HG03558 (cell line): ENCODE results near the gene PABPN1L.
"Not testable (repeated sequence)": the region's sequence is repeated elsewhere in the genome, so short reads cannot be mapped to it uniquely, and the experiment has no call there.

Source experiments
- ATAC-seq: cut with Tn5 transposase; IDR thresholded peaks from one replicate; pipeline ENCODE4 v1.9.1; 2021; ENCODE audit warnings: moderate number of reproducible peaks; ENCODE audit not compliant: unreplicated experiment; ENCODE audit errors: extremely low read depth

PABPN1L gene

DNA sequence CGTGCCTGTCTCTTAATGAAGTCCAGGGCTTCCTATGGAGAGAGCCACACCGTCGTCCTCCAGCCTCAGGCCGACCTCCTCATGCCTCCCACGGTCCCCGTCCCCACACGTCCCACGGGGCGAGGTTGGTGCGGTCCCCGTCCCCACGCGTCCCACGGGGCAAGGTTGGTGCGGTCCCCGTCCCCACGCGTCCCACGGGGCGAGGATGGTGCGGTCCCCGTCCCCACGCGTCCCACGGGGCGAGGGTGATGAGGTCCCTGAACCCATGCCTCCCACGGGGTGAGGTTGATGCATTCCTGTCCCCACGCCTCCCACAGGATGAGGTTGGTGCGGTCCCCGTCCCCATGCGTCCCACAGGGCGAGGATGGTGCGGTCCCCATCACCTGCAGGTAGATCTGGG, 30.6 kb downstream of the PABPN1L start:
- no peak for ATAC-seq

GRCh38 chr16:88835383-88835782, 31.1 kb downstream of the PABPN1L start:
- ATAC-seq: no peak

GRCh38 chr16:88834670-88835069, 31.8 kb downstream of the PABPN1L start:
- ATAC-seq: no peak

DNA sequence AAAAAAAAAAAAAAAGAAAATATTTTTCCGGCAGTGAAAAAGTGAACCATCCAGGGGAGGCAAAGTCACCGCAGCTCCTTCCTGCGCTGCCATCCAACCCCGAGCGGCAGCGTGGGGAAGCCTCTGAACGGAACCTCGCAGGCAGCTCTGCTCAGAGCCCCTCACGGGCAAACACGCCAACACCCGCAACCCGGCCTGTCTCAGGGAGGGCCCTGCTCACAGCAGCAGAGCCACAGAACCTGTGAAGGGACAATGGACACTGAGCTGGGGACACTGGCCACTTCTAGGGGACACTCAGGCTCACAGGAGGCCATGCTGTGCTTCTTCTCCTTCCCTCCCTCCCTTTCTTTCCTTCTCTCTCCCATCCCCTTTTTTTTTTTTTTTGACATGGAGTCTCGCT, 33.4 kb downstream of the PABPN1L start:
- no peak for ATAC-seq

DNA sequence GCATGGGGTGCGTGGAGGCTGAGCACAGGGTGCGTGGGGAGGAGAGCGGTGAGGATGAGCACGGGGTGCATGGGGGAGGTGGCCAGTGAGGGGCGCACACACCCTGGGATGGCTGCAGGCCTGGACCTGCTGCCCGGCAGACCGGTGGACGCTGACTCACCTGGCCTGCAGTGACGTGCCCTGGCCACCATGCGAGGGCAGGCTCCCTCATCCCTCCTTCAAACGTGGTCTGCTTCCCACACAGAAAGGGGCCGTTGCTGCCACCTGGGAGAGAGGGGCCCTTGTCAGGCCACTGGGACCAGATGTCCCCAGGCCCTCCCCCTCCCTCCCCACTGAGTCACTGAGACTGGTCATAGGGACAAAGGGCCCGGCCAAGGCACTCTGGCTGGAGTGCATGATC, 34.6 kb downstream of the PABPN1L start:
- ATAC-seq: no peak

- ATAC-seq: no peak
Measured at GRCh38 chr16:88830783-88831182, 35.7 kb downstream of the PABPN1L start.

DNA sequence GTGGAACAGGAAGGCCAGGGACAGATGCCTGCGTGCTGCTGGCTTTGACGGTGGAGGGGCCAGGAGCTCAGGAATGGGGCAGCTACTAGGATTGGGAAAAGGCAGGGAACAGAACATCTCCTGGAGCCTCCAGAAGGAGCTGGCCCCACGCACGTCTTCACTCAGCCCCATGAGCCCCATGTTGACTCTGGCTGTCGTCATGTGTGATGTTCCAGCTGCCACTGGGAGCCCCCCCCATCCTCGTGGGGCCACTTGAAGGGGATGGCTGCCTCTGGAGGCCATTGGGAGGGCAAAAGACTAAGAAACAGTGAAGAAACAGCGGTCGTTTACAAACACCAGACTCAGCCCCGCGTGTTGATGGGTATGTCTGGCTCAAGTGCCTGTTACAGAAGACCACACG, 36.2 kb downstream of the PABPN1L start:
- no peak for ATAC-seq

GRCh38 chr16:88828711-88829110, 37.7 kb downstream of the PABPN1L start:
- no peak for ATAC-seq

DNA sequence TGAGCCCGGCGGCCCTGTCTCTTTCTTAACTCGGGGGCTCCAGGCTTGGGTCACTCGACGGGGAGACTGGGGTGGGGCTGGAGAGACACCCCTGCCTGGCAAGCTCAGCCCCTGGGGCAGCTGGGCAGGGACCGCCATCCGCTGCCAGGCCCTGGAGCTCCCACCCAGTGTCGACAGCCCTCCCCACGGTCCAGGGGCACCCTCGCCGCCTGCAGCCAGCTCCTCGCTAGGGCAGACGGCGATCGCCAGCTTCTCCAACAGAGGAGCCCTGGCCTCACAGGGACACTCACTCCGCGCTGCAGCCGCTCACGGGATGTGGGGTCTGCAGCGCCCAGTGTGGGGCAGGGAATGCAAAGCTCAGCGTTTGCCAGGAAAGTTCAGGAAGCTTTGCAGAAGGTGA, 38.7 kb downstream of the PABPN1L start:
- no peak for ATAC-seq

- no peak for ATAC-seq
Measured at GRCh38 chr16:88826070-88826840, 40.2 kb downstream of the PABPN1L start.

DNA sequence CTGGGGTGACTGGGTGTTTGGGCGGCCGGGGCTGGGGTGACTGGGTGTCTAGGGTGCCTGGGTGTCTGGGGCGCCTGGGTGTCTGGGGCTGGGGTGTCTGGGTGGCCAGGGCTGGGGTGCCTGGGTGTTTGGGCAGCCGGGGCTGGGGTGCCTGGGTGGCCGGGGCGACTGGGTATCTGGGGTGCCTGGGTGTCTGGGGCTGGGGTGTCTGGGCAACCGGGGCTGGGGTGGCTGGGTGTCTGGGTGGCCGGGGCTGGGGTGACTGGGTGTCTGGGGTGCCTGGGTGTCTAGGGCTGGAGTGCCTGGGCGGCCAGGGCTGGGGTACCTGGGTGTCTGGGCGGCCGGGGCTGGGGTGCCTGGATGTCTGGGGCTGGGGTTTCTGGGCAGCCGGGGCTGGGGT, 41.3 kb downstream of the PABPN1L start:
- no peak for ATAC-seq

- ATAC-seq: no peak
Measured at GRCh38 chr16:88824256-88825077, 42.0 kb downstream of the PABPN1L start.

- not testable (repeated sequence) for ATAC-seq
Measured at GRCh38 chr16:88823646-88824045, 42.8 kb downstream of the PABPN1L start.

- no peak for ATAC-seq
Measured at GRCh38 chr16:88822281-88823040, 44.0 kb downstream of the PABPN1L start.

DNA sequence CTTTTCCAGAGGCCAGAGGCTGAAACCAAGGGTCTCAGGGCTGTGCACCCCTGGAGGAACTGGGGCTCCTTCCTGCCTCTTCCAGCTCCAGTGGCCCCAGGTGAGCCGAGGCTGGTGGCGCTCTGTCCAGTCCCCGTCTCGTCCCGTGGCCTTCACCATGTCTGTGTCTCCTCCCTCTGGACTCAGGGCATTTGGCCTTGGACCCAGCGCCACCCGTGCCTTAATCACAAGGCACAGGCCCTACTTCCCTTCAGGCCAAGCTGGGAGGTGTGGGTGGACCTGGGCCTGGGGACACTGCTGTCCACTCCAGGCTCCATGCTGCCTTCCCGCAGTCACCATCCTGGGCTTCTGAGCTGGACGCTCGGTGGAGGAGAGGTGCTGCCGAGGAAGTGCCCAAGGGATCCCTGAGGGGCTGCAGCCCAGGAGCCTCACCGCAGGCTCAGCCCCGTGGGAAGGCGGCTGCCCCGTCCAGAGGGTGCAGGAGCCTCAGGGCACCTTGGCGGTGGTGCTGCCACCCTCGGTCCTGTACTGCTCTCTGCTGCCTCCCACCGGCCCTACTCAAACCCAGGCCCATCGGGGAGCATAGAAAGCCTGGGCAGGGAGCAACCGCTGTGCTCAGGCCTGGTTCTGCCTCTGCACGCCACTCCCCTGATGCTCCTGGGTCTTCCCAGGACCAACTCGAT, 45.2 kb downstream of the PABPN1L start:
- no peak for ATAC-seq

GRCh38 chr16:88820385-88821025, 46.0 kb downstream of the PABPN1L start:
- no peak for ATAC-seq

DNA sequence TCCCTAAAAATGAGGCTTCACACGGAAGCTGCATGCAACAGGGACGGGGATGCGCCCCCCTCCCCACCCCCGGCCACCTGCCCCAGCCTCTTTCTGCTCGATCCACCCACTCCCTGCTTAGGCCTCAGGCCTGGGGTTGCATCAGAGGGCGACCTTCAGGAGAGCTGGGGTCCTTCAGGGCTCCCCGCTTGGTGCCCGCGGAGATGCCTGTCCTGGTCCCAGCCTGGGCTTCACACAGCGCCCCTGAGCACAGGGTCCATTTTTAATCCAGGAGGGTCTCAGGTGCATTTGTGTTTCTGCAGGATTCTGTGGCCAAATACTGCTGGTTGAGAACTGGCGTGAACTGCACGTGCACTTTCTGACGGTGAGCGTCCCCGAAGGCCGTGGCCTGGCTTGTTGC, 47.3 kb downstream of the PABPN1L start:
- ATAC-seq: no peak

DNA sequence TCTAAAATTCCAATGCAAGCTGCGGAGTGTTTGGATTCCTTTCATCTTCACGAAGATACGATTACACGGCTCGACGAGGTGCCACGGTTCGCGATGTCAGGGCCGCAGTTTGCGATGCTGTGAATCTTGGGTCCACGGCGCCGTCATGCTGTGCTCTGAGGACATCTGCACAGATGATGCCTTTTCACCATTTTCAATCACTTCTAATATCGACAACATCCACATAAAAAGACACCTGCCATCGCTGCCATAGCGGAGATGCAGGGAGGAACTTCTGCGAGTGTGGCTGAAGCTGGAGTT, 47.9 kb downstream of the PABPN1L start:
- ATAC-seq: no peak

DNA sequence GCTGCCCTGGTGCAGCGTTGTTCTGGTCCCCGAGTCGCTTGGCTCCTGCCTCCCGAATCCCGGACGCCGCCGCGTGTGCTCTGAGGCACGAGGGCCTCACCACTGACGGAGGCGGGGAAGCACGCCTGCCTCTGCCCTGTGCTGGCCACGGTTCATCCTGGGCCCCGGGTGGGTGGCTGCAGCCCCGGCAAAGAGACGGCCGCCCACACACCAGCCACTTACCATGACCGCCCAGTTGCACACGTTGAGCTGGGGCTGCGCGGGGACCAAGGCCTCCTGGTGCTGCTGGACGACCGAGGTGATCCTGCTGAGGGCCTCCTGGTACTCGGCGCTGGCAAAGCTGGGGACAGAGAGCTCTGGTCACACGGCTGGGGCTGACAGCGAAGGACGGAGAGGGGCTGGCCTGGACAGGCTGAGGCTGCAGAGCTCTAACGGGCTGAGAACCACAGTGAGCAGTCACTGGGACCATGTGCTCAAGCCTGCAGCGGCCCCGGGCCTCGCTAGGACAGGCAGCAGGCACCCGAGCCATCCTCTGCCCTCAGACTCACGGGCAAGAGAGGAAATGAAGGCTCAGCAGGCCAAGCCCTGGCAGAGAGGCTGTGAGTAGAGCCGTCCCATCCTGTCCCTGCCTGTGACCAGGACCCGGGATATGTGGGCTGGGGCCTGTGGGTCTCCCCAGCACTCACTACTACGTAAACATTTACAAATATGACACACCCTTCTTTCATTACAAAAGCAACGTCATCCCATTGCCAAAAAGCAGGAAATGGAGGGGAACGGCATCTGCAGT, 48.5 kb downstream of the PABPN1L start:
- no peak for ATAC-seq
